Measurements from ENCODE around the gene UTP14A.

DNA sequence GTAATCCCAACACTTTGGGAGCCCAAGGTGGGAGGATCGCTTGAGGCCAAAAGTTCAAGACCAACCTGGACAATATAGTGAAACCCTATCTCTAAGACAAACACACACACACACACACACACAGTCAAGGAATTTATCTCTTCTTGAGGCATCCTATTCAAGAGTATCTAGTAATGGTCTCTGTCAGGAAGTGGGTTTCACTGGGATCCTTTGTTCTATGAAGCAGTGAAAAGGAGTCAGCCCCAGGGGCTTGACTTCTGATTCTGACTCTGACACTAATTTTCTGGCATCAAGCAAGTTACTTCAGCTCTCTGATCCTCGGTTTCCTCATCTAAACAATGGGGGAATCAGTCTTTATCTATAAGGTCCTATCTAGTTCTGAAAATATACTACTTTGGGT, 34.8 kb downstream of the UTP14A start:
- TF ChIP-seq, protein P1, sequence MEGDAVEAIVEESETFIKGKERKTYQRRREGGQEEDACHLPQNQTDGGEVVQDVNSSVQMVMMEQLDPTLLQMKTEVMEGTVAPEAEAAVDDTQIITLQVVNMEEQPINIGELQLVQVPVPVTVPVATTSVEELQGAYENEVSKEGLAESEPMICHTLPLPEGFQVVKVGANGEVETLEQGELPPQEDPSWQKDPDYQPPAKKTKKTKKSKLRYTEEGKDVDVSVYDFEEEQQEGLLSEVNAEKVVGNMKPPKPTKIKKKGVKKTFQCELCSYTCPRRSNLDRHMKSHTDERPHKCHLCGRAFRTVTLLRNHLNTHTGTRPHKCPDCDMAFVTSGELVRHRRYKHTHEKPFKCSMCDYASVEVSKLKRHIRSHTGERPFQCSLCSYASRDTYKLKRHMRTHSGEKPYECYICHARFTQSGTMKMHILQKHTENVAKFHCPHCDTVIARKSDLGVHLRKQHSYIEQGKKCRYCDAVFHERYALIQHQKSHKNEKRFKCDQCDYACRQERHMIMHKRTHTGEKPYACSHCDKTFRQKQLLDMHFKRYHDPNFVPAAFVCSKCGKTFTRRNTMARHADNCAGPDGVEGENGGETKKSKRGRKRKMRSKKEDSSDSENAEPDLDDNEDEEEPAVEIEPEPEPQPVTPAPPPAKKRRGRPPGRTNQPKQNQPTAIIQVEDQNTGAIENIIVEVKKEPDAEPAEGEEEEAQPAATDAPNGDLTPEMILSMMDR (IDR thresholded peaks at IDR 0.05) = no peak
- TF ChIP-seq EZH2 (IDR thresholded peaks at IDR 0.05; ENCODE audit: borderline replicate concordance, insufficient read depth, low read depth, low read length, poor library complexity, severe bottlenecking) = no peak

All from B cell (primary cell).